Activated CD4-positive, alpha-beta T cell treated with anti-CD3 and anti-CD28 coated beads, Interleukin-2, amount 10 ng/mL, durations not matched to agents 24 days and 14 days (primary cell): ENCODE measurements around the gene LRP2BP. TPM values are rescaled to one million over a fixed set of nuclear protein-coding genes. Genes with fewer than 3 reads are reported as not detected.

Experiments
- DNase-seq: peaks from one replicate; pipeline ENCODE4 v3.0.0; 2022
- H3K27ac Mint-ChIP-seq: one replicate; pipeline ENCODE4 v1.8.0; 2022; ENCODE audit warnings: mild to moderate bottlenecking, mixed read lengths
- H3K27me3 Mint-ChIP-seq: one replicate; pipeline ENCODE4 v1.8.0; 2022; ENCODE audit warnings: mixed read lengths
- H3K36me3 Mint-ChIP-seq: one replicate; pipeline ENCODE4 v1.8.0; 2022; ENCODE audit warnings: low read depth, mild to moderate bottlenecking, mixed read lengths
- H3K4me1 Mint-ChIP-seq: one replicate; pipeline ENCODE4 v1.8.0; 2021; ENCODE audit warnings: mixed read lengths
- H3K4me3 Mint-ChIP-seq: one replicate; pipeline ENCODE4 v1.8.0; 2022; ENCODE audit warnings: mild to moderate bottlenecking, moderate library complexity, mixed read lengths
- H3K9me3 Mint-ChIP-seq: one replicate; pipeline ENCODE4 v1.8.0; 2021; ENCODE audit warnings: mixed read lengths
- intact Hi-C: fragments of 100-400 bp; cut with micrococcal nuclease; formaldehyde crosslinking; loops from one replicate; pipeline ENCODE4 v1.15.1; 2023
- total RNA-seq: library from RNA; stranded (reverse); gene quantifications from 2 replicates; pipeline ENCODE4 v1.2.3, GENCODE V29; 2022

The LRP2BP gene
- total RNA-seq, result 0.43 and 0.65 TPM in 2 replicates

- Mint-ChIP-seq H3K36me3 (peaks cover 29% of the 10 kb centered on the region), H3K27me3 (no peaks in the 10 kb centered on the region), H3K9me3 (no peaks in the 10 kb centered on the region), H3K4me3 (peak within 1 kb of the TSS; percentile 87), H3K4me1 (peaks cover 44% of the 10 kb centered on the region), H3K27ac (peak within 1 kb of the TSS; percentile 96)
- no peak for DNase-seq
- intact Hi-C loops, result loop anchor here (2.0 to 10.0 kb wide), 5 partner anchors 51 to 1161 kb away; partner anchors contain the start of genes ACSL1 and SLC25A4
Observed at GRCh38 chr4:185395238-185395955, at the start of gene LRP2BP. Gene LRP2BP, minus strand, starts transcription at chr4:185395924. Its CDS starts 17,738 bp downstream, at chr4:185378186.

GRCh38 chr4:185445209-185445608 is 49.5 kb upstream of the LRP2BP start:
- no peak for DNase-seq
- Mint-ChIP-seq H3K4me3 (no peak overlapping the region), H3K4me1 (no peaks in the 10 kb centered on the region), H3K27ac (no peak overlapping the region), H3K9me3 (no peaks in the 10 kb centered on the region), H3K27me3 (peaks cover 3% of the 10 kb centered on the region), H3K36me3 (no peaks in the 10 kb centered on the region)
- intact Hi-C loops, result no loop called here

- peaks cover 6% of the 10 kb centered on the region for H3K27me3 Mint-ChIP-seq
- H3K36me3 Mint-ChIP-seq, result no peaks in the 10 kb centered on the region
- no peaks in the 10 kb centered on the region for H3K4me1 Mint-ChIP-seq
- H3K27ac Mint-ChIP-seq, result no peak overlapping the region
- intact Hi-C loops, result no loop called here
- DNase-seq, result no peak
- no peaks in the 10 kb centered on the region for H3K9me3 Mint-ChIP-seq
- no peak overlapping the region for H3K4me3 Mint-ChIP-seq
Observed at GRCh38 chr4:185441479-185441878, 45.8 kb upstream of the LRP2BP start.

- H3K27ac Mint-ChIP-seq, result no peak overlapping the region
- intact Hi-C loops, result no loop called here
Observed at GRCh38 chr4:185437809-185438208, 42.1 kb upstream of the LRP2BP start.

GRCh38 chr4:185435466-185435865 is 39.7 kb upstream of the LRP2BP start:
- Mint-ChIP-seq H3K36me3 (no peaks in the 10 kb centered on the region), H3K27me3 (peaks cover 15% of the 10 kb centered on the region), H3K27ac (no peak overlapping the region), H3K4me3 (no peak overlapping the region), H3K4me1 (no peaks in the 10 kb centered on the region), H3K9me3 (no peaks in the 10 kb centered on the region)
- no peak for DNase-seq
- intact Hi-C loops, result no loop called here

More at GRCh38 chr4:185437809-185438208, 42.1 kb upstream of the LRP2BP start:
- Mint-ChIP-seq H3K36me3 (no peaks in the 10 kb centered on the region), H3K9me3 (no peaks in the 10 kb centered on the region), H3K4me1 (no peaks in the 10 kb centered on the region), H3K27me3 (peaks cover 11% of the 10 kb centered on the region), H3K4me3 (no peak overlapping the region)
- no peak for DNase-seq

GRCh38 chr4:185429660-185430059 is 33.9 kb upstream of the LRP2BP start:
- Mint-ChIP-seq H3K4me3 (no peak overlapping the region), H3K36me3 (no peaks in the 10 kb centered on the region), H3K4me1 (peaks cover 9% of the 10 kb centered on the region), H3K27me3 (peaks cover 20% of the 10 kb centered on the region), H3K27ac (no peak overlapping the region), H3K9me3 (no peaks in the 10 kb centered on the region)
- no peak for DNase-seq
- intact Hi-C loops, result no loop called here

- Mint-ChIP-seq H3K4me3 (peak overlapping the region; percentile 33), H3K9me3 (no peaks in the 10 kb centered on the region), H3K4me1 (peaks cover 20% of the 10 kb centered on the region), H3K36me3 (peaks cover 4% of the 10 kb centered on the region), H3K27ac (peak overlapping the region; percentile 40), H3K27me3 (peaks cover 20% of the 10 kb centered on the region)
- intact Hi-C loops, result no loop called here
- DNase-seq, result no peak
Observed at GRCh38 chr4:185426960-185427688, 31.4 kb upstream of the LRP2BP start.

GRCh38 chr4:185425647-185426352 is 30.1 kb upstream of the LRP2BP start, which contains the start of gene UFSP2:
Gene UFSP2, minus strand, starts transcription at chr4:185425964. Its CDS starts 96 bp downstream, at chr4:185425868.
- peak within 1 kb of the TSS; percentile 98 for H3K27ac Mint-ChIP-seq
- H3K36me3 Mint-ChIP-seq, result peaks cover 14% of the 10 kb centered on the region
- peak; percentile 97 for DNase-seq
- intact Hi-C loops, result loop anchor here (1.0 to 2.0 kb wide), 4 partner anchors 29 to 1921 kb away; partner anchors contain the start of genes ANKRD37, CCDC110 and CFAP97
- H3K27me3 Mint-ChIP-seq, result peaks cover 14% of the 10 kb centered on the region
- H3K4me1 Mint-ChIP-seq, result peaks cover 24% of the 10 kb centered on the region
- no peaks in the 10 kb centered on the region for H3K9me3 Mint-ChIP-seq
- peak within 1 kb of the TSS; percentile 87 for H3K4me3 Mint-ChIP-seq

- Mint-ChIP-seq H3K27ac (peak overlapping the region; percentile 98), H3K27me3 (peaks cover 11% of the 10 kb centered on the region), H3K9me3 (no peaks in the 10 kb centered on the region), H3K4me1 (peaks cover 24% of the 10 kb centered on the region), H3K4me3 (peak overlapping the region; percentile 87), H3K36me3 (peaks cover 14% of the 10 kb centered on the region)
- peak; percentile 68 for DNase-seq
- intact Hi-C loops, result loop anchor here (1.0 to 2.0 kb wide), 4 partner anchors 29 to 1921 kb away; partner anchors contain the start of genes ANKRD37, CCDC110 and CFAP97
Observed at GRCh38 chr4:185424905-185425646, 29.4 kb upstream of the LRP2BP start.

GRCh38 chr4:185421366-185422124 is 25.8 kb upstream of the LRP2BP start:
- no peak for DNase-seq
- Mint-ChIP-seq H3K27ac (no peak overlapping the region), H3K9me3 (no peaks in the 10 kb centered on the region), H3K27me3 (no peaks in the 10 kb centered on the region), H3K36me3 (peaks cover 31% of the 10 kb centered on the region), H3K4me3 (no peak overlapping the region), H3K4me1 (peaks cover 24% of the 10 kb centered on the region)
- intact Hi-C loops, result no loop called here

GRCh38 chr4:185416955-185417354 is 21.2 kb upstream of the LRP2BP start:
- H3K4me1 Mint-ChIP-seq, result peaks cover 3% of the 10 kb centered on the region
- no peak overlapping the region for H3K27ac Mint-ChIP-seq
- no peak for DNase-seq
- H3K27me3 Mint-ChIP-seq, result no peaks in the 10 kb centered on the region
- no peaks in the 10 kb centered on the region for H3K9me3 Mint-ChIP-seq
- no peak overlapping the region for H3K4me3 Mint-ChIP-seq
- H3K36me3 Mint-ChIP-seq, result peaks cover 40% of the 10 kb centered on the region
- intact Hi-C loops, result no loop called here

- Mint-ChIP-seq H3K27ac (no peak overlapping the region), H3K4me3 (no peak overlapping the region), H3K9me3 (peaks cover 3% of the 10 kb centered on the region), H3K4me1 (no peaks in the 10 kb centered on the region), H3K27me3 (no peaks in the 10 kb centered on the region), H3K36me3 (peaks cover 34% of the 10 kb centered on the region)
- intact Hi-C loops, result no loop called here
- peak; percentile 48 for DNase-seq
Observed at GRCh38 chr4:185412412-185412811, 16.7 kb upstream of the LRP2BP start.
